BJ (cell line): ENCODE results near the gene GPR132. TPM values are rescaled to one million over a fixed set of nuclear protein-coding genes. Genes with fewer than 3 reads are reported as not detected.

Source experiments
- CTCF ChIA-PET: fragments of 350-600 bp; formaldehyde crosslinking; extraction: SDS; loops from one replicate; lab custom pipeline; 2021; ENCODE audit warnings: antibody characterized with exemption, inconsistent platforms; lab: Yijun Ruan, JAX
- POLR2A ChIA-PET: fragments of 300-600 bp; sonication (Branson Sonifier 250); formaldehyde crosslinking; extraction: SDS; loops from one replicate; lab custom pipeline; 2021; ENCODE audit warnings: antibody characterized with exemption; lab: Charles Lee
- DNase-seq: peaks from one replicate; pipeline ENCODE4 v3.0.0-alpha.2; 2011; ENCODE audit warnings: low read depth
- H3K27me3 ChIP-seq: 2 replicates; pipeline ENCODE4 v1.6.0; 2011; ENCODE audit warnings: low read length; ENCODE audit not compliant: control insufficient read depth, insufficient read depth
- H3K36me3 ChIP-seq: 2 replicates; pipeline ENCODE4 v1.5.1; 2011; ENCODE audit warnings: low read length; ENCODE audit not compliant: control insufficient read depth, insufficient read depth
- H3K4me3 ChIP-seq: 2 replicates; pipeline ENCODE4 v1.5.1; 2011; ENCODE audit warnings: low read depth, mild to moderate bottlenecking, control low read depth, low read length
- polyA plus RNA-seq: library from polyadenylated mRNA; depleted of rRNA; stranded (reverse); fragments of >200 nt; gene quantifications from 2 replicates; pipeline ENCODE4 v1.2.3, GENCODE V29; 2011
- TF ChIP-seq, protein P1 (sequence below): IDR thresholded peaks from 2 replicates; pipeline ENCODE4 v1.5.1; 2011; ENCODE audit warnings: low read depth, mild to moderate bottlenecking, control low read depth, inconsistent platforms, low read length, moderate library complexity; ENCODE audit not compliant: insufficient read depth

Gene GPR132
- polyA plus RNA-seq, 1 experiment = 0.13 TPM

DNA sequence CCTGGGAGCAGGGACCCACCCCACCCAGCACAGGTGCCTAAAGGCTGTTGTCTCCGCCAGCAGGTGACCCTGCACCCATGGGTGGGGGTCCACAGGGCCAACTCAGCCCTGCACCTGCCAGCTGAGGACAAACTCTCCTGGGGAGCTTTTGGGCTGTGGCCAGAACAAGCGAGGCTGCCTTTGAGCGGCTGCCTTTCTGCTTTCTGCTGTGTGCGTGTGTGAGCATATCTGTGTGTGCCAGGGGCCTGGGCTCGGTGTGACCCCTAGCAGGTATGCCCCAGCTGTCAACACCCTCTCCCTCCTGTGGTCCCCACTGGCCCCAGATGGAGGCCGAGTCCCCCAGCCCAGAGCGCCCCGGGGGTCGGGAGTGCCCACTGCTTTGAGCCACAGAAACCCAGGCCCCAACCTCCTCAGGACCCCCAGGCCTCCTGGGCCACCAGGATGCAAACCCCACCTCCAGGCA is 25.9 kb upstream of the GPR132 start:
- no peaks in the 10 kb centered on the region for H3K36me3 ChIP-seq
- TF ChIP-seq, protein P1, sequence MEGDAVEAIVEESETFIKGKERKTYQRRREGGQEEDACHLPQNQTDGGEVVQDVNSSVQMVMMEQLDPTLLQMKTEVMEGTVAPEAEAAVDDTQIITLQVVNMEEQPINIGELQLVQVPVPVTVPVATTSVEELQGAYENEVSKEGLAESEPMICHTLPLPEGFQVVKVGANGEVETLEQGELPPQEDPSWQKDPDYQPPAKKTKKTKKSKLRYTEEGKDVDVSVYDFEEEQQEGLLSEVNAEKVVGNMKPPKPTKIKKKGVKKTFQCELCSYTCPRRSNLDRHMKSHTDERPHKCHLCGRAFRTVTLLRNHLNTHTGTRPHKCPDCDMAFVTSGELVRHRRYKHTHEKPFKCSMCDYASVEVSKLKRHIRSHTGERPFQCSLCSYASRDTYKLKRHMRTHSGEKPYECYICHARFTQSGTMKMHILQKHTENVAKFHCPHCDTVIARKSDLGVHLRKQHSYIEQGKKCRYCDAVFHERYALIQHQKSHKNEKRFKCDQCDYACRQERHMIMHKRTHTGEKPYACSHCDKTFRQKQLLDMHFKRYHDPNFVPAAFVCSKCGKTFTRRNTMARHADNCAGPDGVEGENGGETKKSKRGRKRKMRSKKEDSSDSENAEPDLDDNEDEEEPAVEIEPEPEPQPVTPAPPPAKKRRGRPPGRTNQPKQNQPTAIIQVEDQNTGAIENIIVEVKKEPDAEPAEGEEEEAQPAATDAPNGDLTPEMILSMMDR = no peak
- CTCF ChIA-PET = interaction anchor here (0.9 to 2.3 kb wide), 15 partner anchors 9 to 261 kb away, joined by 3 to 12 read pairs (median 4); partner anchors contain the start of gene GPR132
- H3K27me3 ChIP-seq = no peaks in the 10 kb centered on the region
- H3K4me3 ChIP-seq = no peak overlapping the region
- DNase-seq = no peak
- POLR2A ChIA-PET = no interaction called here

DNA sequence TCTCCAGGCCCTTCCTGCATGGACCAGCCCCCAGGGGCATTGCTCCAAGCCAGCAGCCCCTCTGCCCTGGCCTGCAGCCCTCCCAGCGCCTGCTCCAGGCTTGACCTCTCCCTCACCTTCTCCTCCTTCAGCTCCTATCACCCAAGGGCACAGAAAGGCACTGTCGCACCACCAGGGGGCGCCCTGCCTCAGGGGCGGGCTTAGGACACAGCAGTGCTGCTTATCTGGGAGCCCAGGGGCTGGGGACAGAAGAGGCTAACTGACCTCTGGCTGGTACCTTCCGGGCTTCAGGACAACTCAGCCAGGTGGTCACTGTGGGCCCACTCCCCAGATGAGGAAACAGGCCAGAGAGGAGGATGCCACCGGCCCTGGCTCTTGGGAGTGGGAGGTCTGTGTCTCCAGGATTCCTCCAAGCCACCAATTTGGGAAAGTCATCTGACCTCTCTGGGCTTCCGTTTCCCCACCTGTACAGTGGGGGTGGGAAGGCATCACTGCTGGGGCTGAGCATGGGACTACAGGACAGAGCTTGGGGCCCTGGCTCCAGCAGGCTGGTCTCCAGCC is 25.3 kb upstream of the GPR132 start:
- TF ChIP-seq, protein P1 = peak; percentile 96
- ChIA-PET POLR2A (no interaction called here), CTCF (interaction anchor here (0.6 to 2.3 kb wide), 28 partner anchors 9 to 1179 kb away, joined by 3 to 12 read pairs (median 4); partner anchors contain the start of gene GPR132)
- no peak for DNase-seq
- no peaks in the 10 kb centered on the region for H3K27me3 ChIP-seq
- no peaks in the 10 kb centered on the region for H3K36me3 ChIP-seq
- H3K4me3 ChIP-seq = no peak overlapping the region

DNA sequence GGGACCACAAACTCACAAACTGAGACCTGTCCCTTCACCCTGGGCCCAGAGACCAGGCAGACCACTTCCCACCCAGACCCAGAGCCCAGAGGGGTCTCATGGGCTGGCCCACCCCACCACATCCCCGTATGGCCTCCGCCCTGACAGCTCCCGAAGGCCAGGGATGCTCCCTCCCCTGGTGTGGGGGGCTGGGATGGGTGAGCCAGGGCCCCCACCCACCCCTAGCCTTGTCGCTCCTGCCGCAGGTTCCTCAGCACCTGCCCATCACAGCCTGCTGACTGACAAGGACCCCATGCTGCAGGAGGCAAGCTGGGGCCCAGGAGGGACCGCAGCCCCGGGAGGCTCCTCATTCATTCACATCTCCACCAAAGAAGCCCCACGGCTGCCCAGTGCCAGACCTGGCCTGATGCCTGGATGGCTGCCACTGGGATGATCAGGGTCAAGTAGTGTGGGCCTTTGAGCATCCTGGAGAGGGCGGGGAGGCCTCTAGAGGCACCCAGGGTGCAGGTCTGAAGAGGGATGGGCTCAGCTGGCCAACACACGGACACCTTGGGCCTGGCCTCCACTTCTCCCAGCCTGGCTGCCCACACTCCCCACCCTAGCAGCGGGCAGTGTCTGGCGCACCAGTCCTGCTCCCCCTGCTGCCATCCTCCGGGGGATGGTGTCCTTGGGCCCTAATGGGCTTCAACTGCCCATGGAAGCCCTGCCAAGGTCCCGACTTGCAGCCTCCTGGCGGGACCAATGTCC is 24.7 kb upstream of the GPR132 start:
- CTCF ChIA-PET = interaction anchor here (0.6 to 2.3 kb wide), 26 partner anchors 8 to 1180 kb away, joined by 3 to 12 read pairs (median 4); partner anchors contain the start of gene GPR132
- DNase-seq = no peak
- TF ChIP-seq, protein P1 = no peak
- Histone ChIP-seq H3K4me3 (no peak overlapping the region), H3K27me3 (no peaks in the 10 kb centered on the region), H3K36me3 (no peaks in the 10 kb centered on the region)
- POLR2A ChIA-PET = no interaction called here

DNA sequence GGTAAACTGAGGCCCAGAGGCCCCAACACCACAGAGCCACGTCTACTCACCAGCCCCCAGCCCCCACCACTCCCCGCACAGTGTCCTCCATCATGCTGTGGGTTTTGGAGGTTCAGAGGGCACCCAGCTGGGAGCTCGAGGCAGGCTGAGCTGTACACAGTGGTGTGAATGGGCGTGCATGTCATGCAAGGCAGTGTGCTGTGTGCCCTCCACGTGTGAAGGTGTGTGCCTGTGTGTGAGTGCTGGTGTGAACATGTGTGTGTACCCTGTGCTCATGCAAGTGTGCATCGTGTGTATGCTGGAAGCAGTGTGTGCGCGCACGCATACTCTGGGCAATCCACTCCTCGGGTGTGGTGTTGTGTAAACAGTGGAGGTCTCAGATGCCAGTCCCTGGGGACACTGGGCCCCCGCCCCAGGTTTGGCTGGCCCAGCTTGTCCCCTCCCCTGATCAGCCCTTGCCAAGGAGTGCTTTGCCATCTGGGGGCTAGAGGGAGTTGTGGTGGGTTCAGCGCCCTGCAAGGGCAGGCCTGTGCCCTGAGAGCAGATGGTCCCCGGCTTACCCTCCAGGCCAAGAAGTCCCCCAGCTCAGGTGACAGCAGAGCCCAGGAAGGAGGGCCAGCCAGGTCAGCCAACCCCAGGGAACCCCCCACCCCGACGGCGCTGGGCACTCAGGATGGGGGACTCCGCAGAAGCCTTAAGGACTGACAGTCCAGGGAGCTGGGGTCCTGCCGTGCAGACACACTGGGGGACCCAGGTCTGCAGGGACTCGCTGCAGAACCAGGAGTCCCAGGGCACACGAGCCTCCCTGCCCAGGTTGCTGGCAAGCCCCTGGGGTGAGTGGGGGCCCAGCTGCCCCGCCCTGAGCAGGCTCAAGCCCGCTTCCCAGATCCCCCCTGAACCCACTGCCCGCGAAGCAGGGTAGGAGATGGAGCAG is 23.8 kb upstream of the GPR132 start:
- H3K27me3 ChIP-seq = no peaks in the 10 kb centered on the region; the same call in 1 of the 2 replicates
- TF ChIP-seq, protein P1 = no peak
- no peaks in the 10 kb centered on the region for H3K36me3 ChIP-seq
- H3K4me3 ChIP-seq = no peak overlapping the region
- ChIA-PET CTCF (interaction anchor here (0.6 to 2.3 kb wide), 5 partner anchors 15 to 185 kb away, joined by 3 to 10 read pairs (median 6); no protein-coding TSS in a partner anchor), POLR2A (no interaction called here)
- no peak for DNase-seq
